Nephron progenitor cell (in vitro differentiated cells): ENCODE data around the gene PCDHGA4.

Source experiments
- DNase-seq: peaks from one replicate; pipeline ENCODE4 v3.0.0; 2021
- H3K27ac Mint-ChIP-seq: 2 replicates; pipeline ENCODE4 v1.8.0; 2021; ENCODE audit warnings: mild to moderate bottlenecking, moderate library complexity, mixed read lengths
- H3K27me3 Mint-ChIP-seq: 2 replicates; pipeline ENCODE4 v1.8.0; 2021; ENCODE audit warnings: mild to moderate bottlenecking, low read depth, mixed read lengths; ENCODE audit not compliant: poor library complexity
- H3K36me3 Mint-ChIP-seq: 2 replicates; pipeline ENCODE4 v1.8.0; 2021; ENCODE audit warnings: low read depth, mixed read lengths
- H3K4me1 Mint-ChIP-seq: 2 replicates; pipeline ENCODE4 v1.8.0; 2021; ENCODE audit warnings: mixed read lengths
- H3K4me3 Mint-ChIP-seq: 2 replicates; pipeline ENCODE4 v1.8.0; 2021; ENCODE audit warnings: mild to moderate bottlenecking, moderate library complexity, mixed read lengths
- H3K9me3 Mint-ChIP-seq: 2 replicates; pipeline ENCODE4 v1.8.0; 2021; ENCODE audit warnings: mild to moderate bottlenecking, moderate library complexity, mixed read lengths
- TF ChIP-seq, protein P1 (sequence below): fragments of 200-600 bp; sonication (generic); IDR thresholded peaks from 2 replicates; pipeline ENCODE4 v1.5.0; 2021; ENCODE audit warnings: antibody characterized with exemption

The PCDHGA4 gene

DNA sequence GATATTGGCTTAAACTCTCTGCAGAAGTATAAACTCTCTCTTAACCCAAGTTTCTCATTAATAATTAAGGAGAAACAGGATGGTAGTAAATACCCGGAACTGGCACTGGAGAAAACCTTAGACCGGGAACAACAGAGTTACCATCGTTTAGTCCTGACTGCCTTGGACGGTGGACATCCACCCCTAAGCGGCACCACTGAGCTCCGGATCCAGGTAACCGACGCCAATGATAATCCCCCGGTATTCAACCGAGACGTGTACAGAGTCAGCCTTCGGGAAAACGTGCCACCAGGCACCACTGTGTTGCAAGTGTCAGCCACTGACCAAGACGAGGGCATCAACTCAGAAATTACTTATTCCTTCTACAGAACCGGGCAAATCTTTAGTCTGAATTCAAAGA is 43.8 kb downstream of the PCDHGA4 start:
- H3K9me3 Mint-ChIP-seq = peaks cover 88% of the 10 kb centered on the region
- no peak overlapping the region for H3K4me3 Mint-ChIP-seq

DNA sequence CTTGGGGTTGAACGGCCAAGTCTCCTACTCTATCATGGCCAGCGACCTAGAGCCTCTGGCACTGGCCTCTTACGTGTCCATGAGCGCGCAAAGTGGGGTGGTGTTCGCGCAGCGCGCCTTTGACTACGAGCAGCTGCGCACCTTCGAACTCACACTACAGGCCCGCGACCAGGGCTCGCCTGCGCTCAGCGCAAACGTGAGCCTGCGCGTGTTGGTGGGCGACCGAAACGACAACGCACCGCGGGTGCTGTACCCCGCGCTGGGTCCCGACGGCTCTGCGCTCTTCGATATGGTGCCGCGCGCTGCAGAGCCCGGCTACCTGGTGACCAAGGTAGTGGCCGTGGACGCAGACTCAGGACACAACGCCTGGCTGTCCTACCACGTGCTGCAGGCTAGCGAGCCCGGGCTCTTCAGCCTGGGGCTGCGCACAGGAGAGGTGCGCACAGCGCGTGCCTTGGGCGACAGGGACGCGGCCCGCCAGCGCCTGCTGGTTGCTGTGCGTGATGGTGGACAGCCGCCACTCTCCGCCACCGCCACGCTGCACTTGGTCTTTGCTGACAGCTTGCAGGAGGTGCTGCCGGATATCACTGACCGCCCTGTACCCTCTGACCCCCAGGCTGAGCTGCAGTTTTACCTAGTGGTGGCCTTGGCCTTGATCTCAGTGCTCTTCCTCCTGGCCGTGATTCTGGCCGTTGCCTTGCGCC is 44.9 kb downstream of the PCDHGA4 start:
- DNase-seq = no peak
- Mint-ChIP-seq H3K27ac (no peak overlapping the region), H3K27me3 (peaks cover 5% of the 10 kb centered on the region), H3K9me3 (peaks cover 87% of the 10 kb centered on the region), H3K36me3 (peaks cover 66% of the 10 kb centered on the region), H3K4me3 (peak overlapping the region; percentile 17), H3K4me1 (no peaks in the 10 kb centered on the region)
- TF ChIP-seq, protein P1, sequence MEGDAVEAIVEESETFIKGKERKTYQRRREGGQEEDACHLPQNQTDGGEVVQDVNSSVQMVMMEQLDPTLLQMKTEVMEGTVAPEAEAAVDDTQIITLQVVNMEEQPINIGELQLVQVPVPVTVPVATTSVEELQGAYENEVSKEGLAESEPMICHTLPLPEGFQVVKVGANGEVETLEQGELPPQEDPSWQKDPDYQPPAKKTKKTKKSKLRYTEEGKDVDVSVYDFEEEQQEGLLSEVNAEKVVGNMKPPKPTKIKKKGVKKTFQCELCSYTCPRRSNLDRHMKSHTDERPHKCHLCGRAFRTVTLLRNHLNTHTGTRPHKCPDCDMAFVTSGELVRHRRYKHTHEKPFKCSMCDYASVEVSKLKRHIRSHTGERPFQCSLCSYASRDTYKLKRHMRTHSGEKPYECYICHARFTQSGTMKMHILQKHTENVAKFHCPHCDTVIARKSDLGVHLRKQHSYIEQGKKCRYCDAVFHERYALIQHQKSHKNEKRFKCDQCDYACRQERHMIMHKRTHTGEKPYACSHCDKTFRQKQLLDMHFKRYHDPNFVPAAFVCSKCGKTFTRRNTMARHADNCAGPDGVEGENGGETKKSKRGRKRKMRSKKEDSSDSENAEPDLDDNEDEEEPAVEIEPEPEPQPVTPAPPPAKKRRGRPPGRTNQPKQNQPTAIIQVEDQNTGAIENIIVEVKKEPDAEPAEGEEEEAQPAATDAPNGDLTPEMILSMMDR = no peak

More for the DNA sequence above, 43.8 kb downstream of the PCDHGA4 start:
- Mint-ChIP-seq H3K27me3 (peaks cover 5% of the 10 kb centered on the region), H3K27ac (no peak overlapping the region), H3K36me3 (peaks cover 66% of the 10 kb centered on the region), H3K4me1 (no peaks in the 10 kb centered on the region)
- no peak for DNase-seq
- TF ChIP-seq, protein P1 = no peak

DNA sequence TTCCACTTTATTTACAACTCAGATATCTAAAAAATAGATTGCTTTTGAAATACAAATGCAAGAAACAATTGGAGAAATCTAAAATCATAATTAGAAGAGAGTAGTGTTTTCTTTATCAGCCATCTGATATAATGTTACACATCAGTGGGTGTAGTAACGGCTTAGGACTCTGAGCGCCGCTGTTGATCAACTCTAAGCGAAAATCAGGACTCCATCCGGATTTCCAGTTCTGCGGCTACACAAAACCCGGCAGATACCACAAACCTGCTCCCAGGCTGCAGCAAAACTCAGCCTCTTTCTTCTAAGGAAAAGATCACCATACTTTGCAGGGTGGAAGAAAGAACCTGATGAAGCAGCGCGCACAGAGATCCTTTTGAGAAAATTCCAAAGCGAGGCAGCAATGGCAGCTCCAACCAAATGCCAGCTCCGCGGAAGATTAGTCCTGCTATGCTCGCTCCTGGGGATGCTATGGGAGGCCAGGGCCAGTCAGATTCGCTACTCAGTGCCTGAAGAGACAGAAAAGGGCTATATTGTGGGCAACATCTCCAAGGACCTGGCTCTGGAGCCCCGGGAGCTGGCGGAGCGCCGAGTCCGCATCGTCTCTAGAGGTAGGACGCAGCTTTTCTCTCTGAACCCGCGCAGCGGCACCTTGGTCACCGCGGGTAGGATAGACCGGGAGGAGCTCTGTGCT is 47.9 kb downstream of the PCDHGA4 start, which contains the start of gene PCDHGA9:
Gene PCDHGA9 (plus strand): TSS at position 226 of the 691 bp plus-strand sequence. CDS start 175 bp downstream, at position 401.
- TF ChIP-seq, protein P1 = no peak

DNA sequence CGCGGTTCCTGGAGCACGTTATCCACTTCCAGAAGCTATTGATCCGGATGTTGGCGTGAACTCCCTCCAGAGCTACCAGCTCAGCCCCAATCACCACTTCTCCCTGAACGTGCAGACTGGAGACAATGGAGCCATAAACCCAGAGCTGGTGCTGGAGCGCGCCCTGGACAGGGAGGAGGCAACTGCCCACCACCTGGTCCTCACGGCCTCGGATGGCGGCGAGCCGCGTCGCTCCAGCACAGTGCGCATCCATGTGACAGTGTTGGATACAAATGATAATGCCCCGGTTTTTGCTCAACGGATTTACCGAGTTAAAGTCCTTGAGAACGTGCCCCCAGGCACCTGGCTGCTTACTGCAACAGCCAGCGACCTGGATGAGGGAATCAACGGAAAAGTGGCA is 48.6 kb downstream of the PCDHGA4 start:
- Mint-ChIP-seq H3K27me3 (peaks cover 5% of the 10 kb centered on the region), H3K4me1 (peaks cover 4% of the 10 kb centered on the region), H3K4me3 (no peak overlapping the region), H3K9me3 (peaks cover 92% of the 10 kb centered on the region), H3K27ac (no peak overlapping the region), H3K36me3 (peaks cover 77% of the 10 kb centered on the region)
- TF ChIP-seq, protein P1 = no peak
- no peak for DNase-seq

More for the DNA sequence above, 47.9 kb downstream of the PCDHGA4 start, which contains the start of gene PCDHGA9:
- Mint-ChIP-seq H3K4me1 (no peaks in the 10 kb centered on the region), H3K27ac (no peak within 1 kb of the TSS), H3K4me3 (no peak within 1 kb of the TSS), H3K9me3 (peaks cover 89% of the 10 kb centered on the region), H3K27me3 (peaks cover 5% of the 10 kb centered on the region), H3K36me3 (peaks cover 70% of the 10 kb centered on the region)
- no peak for DNase-seq
